Testis (tissue), 2 donors: ENCODE results near the gene NDUFA8.

ENCODE experiments used
- POLR2A ChIP-seq: fragments of 450-650 bp; IDR thresholded peaks from one replicate; pipeline ENCODE4 v1.6.1; 2017; ENCODE audit warnings: antibody characterized with exemption, mild to moderate bottlenecking, moderate library complexity
- TF ChIP-seq, protein P1 (sequence below), 3 experiments: fragments of 450-650 bp in 2 of 3; fragments of 200-600 bp in 1 of 3; sonication (generic) in 1 of 3; IDR thresholded peaks; one replicate each; pipeline ENCODE4 v1.5.1; 2016 to 2019; ENCODE audit warnings: antibody characterized with exemption in 3 of 3, mild to moderate bottlenecking in 2 of 3, moderate library complexity in 1 of 3

DNA sequence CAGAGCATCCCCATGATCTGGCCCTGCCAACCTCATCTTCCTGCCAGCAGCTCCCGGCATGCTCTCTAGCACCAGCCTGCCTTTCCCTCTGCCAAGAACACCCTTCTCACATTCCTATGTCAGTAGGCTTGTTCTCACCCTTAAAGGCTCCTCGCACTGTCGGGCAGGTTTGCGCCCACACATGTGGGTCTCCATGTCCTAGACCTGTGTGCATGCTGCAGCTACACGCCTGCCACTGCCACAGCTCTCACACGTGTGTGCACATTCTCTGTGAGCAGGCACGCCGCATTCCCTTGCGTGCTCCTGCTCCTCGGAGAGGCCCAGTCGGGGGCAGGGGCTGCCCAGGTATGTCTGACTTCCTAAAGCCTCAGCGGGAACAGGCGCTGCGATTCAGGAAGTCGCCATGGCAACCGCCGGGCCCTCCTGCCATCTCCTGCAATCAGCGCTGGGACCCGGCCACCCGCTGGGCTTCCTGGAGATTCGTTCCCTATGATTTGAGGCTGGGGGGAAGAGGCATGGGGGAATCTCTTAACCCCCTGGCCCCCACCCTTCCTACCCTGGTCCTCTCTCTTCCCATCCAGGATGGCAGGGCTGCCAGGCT, 28.1 kb downstream of the NDUFA8 start:
- TF ChIP-seq, protein P1, sequence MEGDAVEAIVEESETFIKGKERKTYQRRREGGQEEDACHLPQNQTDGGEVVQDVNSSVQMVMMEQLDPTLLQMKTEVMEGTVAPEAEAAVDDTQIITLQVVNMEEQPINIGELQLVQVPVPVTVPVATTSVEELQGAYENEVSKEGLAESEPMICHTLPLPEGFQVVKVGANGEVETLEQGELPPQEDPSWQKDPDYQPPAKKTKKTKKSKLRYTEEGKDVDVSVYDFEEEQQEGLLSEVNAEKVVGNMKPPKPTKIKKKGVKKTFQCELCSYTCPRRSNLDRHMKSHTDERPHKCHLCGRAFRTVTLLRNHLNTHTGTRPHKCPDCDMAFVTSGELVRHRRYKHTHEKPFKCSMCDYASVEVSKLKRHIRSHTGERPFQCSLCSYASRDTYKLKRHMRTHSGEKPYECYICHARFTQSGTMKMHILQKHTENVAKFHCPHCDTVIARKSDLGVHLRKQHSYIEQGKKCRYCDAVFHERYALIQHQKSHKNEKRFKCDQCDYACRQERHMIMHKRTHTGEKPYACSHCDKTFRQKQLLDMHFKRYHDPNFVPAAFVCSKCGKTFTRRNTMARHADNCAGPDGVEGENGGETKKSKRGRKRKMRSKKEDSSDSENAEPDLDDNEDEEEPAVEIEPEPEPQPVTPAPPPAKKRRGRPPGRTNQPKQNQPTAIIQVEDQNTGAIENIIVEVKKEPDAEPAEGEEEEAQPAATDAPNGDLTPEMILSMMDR (IDR thresholded peaks at IDR 0.05) = no peak
- no peak for TF ChIP-seq POLR2A
